Measurements from ENCODE around the gene SPN.
"Not testable (repeated sequence)": the region's sequence is repeated elsewhere in the genome, so short reads cannot be mapped to it uniquely, and the experiment has no call there.

DNA sequence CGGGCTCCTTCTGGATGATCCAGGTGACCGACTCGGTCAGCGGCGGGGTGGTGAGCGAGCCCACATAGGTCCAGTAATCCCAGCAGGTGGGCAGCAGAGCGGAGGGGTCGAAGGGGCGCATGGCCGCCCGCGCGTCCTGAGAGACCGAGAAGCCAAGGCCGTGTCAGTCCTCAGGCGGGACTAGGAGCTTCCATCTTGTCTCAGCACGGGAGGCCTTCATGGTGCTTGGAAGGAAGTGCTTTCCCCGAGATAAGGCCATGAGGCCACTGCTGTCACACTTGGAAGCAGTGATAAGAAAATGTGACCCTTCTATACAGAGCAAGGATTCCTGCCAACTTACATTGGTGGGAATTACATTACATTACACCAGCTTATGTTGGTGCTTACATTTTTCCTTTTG, 40.3 kb upstream of the SPN start:
- TF ChIP-seq CTCF, POLR2A (IDR thresholded peaks at IDR 0.05): not testable (repeated sequence)

Data from vagina (tissue), 2 donors.